LNCaP clone FGC (cell line): ENCODE measurements around the gene ZNF385B.

Source experiments
- DNase-seq: peaks from one replicate; pipeline ENCODE4 v3.0.0-alpha.2; 2011; ENCODE audit warnings: low read depth
- H3K4me3 ChIP-seq: 2 replicates; pipeline ENCODE4 v1.5.1; 2011; ENCODE audit warnings: mild to moderate bottlenecking, low read depth, low read length, control low read depth
- TF ChIP-seq, protein P1 (sequence below): IDR thresholded peaks from 2 replicates; pipeline ENCODE4 v1.5.1; 2012; ENCODE audit warnings: mild to moderate bottlenecking; ENCODE audit not compliant: control insufficient read depth, insufficient read depth; ENCODE audit errors: extremely low read depth

Gene ZNF385B

GRCh38 chr2:179796213-179797007, 65.0 kb downstream of the ZNF385B start:
- TF ChIP-seq, protein P1, sequence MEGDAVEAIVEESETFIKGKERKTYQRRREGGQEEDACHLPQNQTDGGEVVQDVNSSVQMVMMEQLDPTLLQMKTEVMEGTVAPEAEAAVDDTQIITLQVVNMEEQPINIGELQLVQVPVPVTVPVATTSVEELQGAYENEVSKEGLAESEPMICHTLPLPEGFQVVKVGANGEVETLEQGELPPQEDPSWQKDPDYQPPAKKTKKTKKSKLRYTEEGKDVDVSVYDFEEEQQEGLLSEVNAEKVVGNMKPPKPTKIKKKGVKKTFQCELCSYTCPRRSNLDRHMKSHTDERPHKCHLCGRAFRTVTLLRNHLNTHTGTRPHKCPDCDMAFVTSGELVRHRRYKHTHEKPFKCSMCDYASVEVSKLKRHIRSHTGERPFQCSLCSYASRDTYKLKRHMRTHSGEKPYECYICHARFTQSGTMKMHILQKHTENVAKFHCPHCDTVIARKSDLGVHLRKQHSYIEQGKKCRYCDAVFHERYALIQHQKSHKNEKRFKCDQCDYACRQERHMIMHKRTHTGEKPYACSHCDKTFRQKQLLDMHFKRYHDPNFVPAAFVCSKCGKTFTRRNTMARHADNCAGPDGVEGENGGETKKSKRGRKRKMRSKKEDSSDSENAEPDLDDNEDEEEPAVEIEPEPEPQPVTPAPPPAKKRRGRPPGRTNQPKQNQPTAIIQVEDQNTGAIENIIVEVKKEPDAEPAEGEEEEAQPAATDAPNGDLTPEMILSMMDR: no peak
- no peak overlapping the region for H3K4me3 ChIP-seq
- no peak for DNase-seq

DNA sequence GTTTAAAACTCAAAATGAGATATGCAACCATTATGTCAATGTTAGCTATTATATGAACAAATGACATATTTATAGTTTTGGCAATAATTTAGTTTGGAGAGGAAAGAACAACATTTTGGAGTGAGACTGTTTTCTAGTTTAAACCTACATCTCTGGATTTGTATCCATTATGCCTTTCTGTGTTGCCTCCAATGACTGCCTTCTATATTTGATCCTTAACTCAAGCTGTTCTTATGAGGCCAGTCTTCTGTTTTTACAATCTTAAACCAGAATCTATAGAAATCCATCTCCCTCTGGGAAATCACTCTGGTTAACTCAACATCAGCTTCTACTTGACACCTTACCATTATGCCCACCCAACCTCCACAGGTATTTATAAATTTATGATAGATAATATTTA, 67.5 kb downstream of the ZNF385B start:
- TF ChIP-seq, protein P1: no peak
- no peak overlapping the region for H3K4me3 ChIP-seq
- DNase-seq: no peak

- no peak overlapping the region for H3K4me3 ChIP-seq
- TF ChIP-seq, protein P1: no peak
- DNase-seq: no peak
These were observed 68.2 kb downstream of the ZNF385B start for GRCh38 chr2:179793238-179793637.

GRCh38 chr2:179790235-179791217, 70.9 kb downstream of the ZNF385B start:
- TF ChIP-seq, protein P1: no peak
- no peak overlapping the region for H3K4me3 ChIP-seq
- DNase-seq: no peak

DNA sequence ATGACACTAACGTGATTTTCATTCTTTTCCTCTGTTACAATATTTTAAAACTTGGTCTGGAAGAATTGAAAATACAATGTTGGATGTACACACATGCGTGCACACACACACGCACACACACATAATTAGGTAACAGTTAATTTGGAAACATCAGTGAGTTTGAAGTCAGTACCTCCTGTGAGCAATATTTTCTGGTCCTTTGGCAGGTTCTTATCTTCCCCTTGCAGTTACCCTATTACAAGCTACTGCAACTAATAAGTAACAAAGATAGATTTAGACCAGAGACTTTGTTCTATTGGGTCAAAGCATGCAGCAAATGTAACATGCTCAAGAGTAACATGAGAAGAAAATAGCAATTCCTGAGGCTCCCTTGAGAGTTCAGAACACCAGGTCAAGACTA, 73.3 kb downstream of the ZNF385B start:
- DNase-seq: no peak
- TF ChIP-seq, protein P1: no peak

DNA sequence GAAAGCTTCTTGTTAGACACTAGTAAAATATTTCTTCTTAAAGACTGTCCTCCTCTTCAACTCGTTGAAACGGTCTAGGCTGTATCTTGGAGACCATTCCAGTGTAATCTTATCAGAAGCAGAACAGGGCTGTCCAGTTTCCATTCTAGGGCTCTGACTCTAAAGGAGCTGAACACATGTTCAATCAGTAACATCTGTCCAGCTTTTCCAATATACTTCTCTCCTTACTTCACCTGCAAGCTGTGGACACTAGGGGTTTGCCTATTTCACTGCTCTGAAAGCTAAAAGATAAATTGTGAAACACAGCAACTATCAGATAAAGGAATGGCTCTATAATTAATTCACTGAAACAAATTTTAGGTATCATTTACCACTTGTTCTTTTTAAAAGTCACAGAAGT, 73.8 kb downstream of the ZNF385B start:
- TF ChIP-seq, protein P1: no peak
- no peak for DNase-seq

More for the DNA sequence above, 73.3 kb downstream of the ZNF385B start:
- no peak overlapping the region for H3K4me3 ChIP-seq

More for the DNA sequence above, 73.8 kb downstream of the ZNF385B start:
- H3K4me3 ChIP-seq: no peak overlapping the region
